ENCODE measurements around the gene PRCD. TPM values are rescaled to one million over a fixed set of nuclear protein-coding genes. Genes with fewer than 3 reads are reported as not detected.
"Not testable (repeated sequence)": the region's sequence is repeated elsewhere in the genome, so short reads cannot be mapped to it uniquely, and the experiment has no call there.

Gene PRCD
- total RNA-seq, 2 experiments from 2014 or later: not detected

- H3K27me3 Mint-ChIP-seq; H3K4me3 Mint-ChIP-seq; H3K9me3 Mint-ChIP-seq (ENCODE audit: low read depth); DNase-seq; ATAC-seq; H3K27ac Mint-ChIP-seq; H3K36me3 Mint-ChIP-seq: not testable (repeated sequence)
- H3K4me1 Mint-ChIP-seq: peaks cover 20% of the 10 kb centered on the region
- CTCF ChIA-PET: interaction anchor here (1.0 to 3.2 kb wide), 4 partner anchors 11 to 19 kb away, joined by 3 to 17 read pairs (median 3); partner anchors contain the start of gene CYGB
Measured at GRCh38 chr17:76527016-76527415, 12.8 kb upstream of the PRCD start.

- no peak overlapping the region for H3K27ac Mint-ChIP-seq
- no peaks in the 10 kb centered on the region for H3K9me3 Mint-ChIP-seq (ENCODE audit: low read depth)
- H3K4me3 Mint-ChIP-seq: no peak overlapping the region
- peak; percentile 31 for ATAC-seq
- no peaks in the 10 kb centered on the region for H3K36me3 Mint-ChIP-seq
- peak; percentile 58 for DNase-seq
- peaks cover 20% of the 10 kb centered on the region for H3K4me1 Mint-ChIP-seq
- peaks cover 4% of the 10 kb centered on the region for H3K27me3 Mint-ChIP-seq
- CTCF ChIA-PET: interaction anchor here (0.9 to 3.2 kb wide), 7 partner anchors 10 to 96 kb away, joined by 3 to 19 read pairs (median 3); partner anchors contain the start of gene CYGB
Measured at GRCh38 chr17:76527430-76528111, 12.3 kb upstream of the PRCD start.

GRCh38 chr17:76528156-76528527 is 11.7 kb upstream of the PRCD start:
- CTCF ChIA-PET: interaction anchor here (0.7 to 3.2 kb wide), 10 partner anchors 8 to 96 kb away, joined by 3 to 19 read pairs (median 3); partner anchors contain the start of gene CYGB
- DNase-seq (no peak), ATAC-seq (no peak)
- peaks cover 5% of the 10 kb centered on the region for H3K27me3 Mint-ChIP-seq
- peaks cover 16% of the 10 kb centered on the region for H3K4me1 Mint-ChIP-seq
- no peak overlapping the region for H3K4me3 Mint-ChIP-seq
- no peak overlapping the region for H3K27ac Mint-ChIP-seq
- no peaks in the 10 kb centered on the region for H3K9me3 Mint-ChIP-seq (ENCODE audit: low read depth)
- no peaks in the 10 kb centered on the region for H3K36me3 Mint-ChIP-seq

GRCh38 chr17:76528528-76529223 is 11.2 kb upstream of the PRCD start:
- DNase-seq (no peak), ATAC-seq (no peak)
- Mint-ChIP-seq H3K4me3 (no peak overlapping the region), H3K27me3 (peaks cover 5% of the 10 kb centered on the region), H3K4me1 (peaks cover 11% of the 10 kb centered on the region), H3K27ac (no peak overlapping the region), H3K36me3 (no peaks in the 10 kb centered on the region), H3K9me3 (ENCODE audit: low read depth) (no peaks in the 10 kb centered on the region)
- CTCF ChIA-PET: interaction anchor here (0.7 to 3.2 kb wide), 8 partner anchors 8 to 95 kb away, joined by 3 to 19 read pairs (median 4); no protein-coding TSS in a partner anchor

GRCh38 chr17:76529224-76530094 is 10.4 kb upstream of the PRCD start:
- no peak for DNase-seq
- Mint-ChIP-seq H3K36me3 (no peaks in the 10 kb centered on the region), H3K27ac (no peak overlapping the region), H3K4me1 (peaks cover 11% of the 10 kb centered on the region), H3K27me3 (peaks cover 4% of the 10 kb centered on the region), H3K9me3 (ENCODE audit: low read depth) (no peaks in the 10 kb centered on the region), H3K4me3 (no peak overlapping the region)
- CTCF ChIA-PET: interaction anchor here (1.0 to 3.2 kb wide), 5 partner anchors 16 to 94 kb away, joined by 3 to 19 read pairs (median 12); no protein-coding TSS in a partner anchor
- no peak for ATAC-seq

GRCh38 chr17:76530095-76530723 is 9.6 kb upstream of the PRCD start:
- Mint-ChIP-seq H3K27ac (no peak overlapping the region), H3K27me3 (peaks cover 3% of the 10 kb centered on the region), H3K36me3 (no peaks in the 10 kb centered on the region), H3K4me3 (no peak overlapping the region), H3K9me3 (ENCODE audit: low read depth) (no peaks in the 10 kb centered on the region), H3K4me1 (peaks cover 11% of the 10 kb centered on the region)
- no peak for ATAC-seq
- CTCF ChIA-PET: interaction anchor here (2.9 kb wide), 1 partner anchor 28 kb away, joined by 19 read pairs; no protein-coding TSS in a partner anchor
- DNase-seq: no peak

- no peaks in the 10 kb centered on the region for H3K36me3 Mint-ChIP-seq
- H3K4me1 Mint-ChIP-seq: peaks cover 11% of the 10 kb centered on the region
- DNase-seq: no peak
- no peaks in the 10 kb centered on the region for H3K9me3 Mint-ChIP-seq (ENCODE audit: low read depth)
- peaks cover 7% of the 10 kb centered on the region for H3K27me3 Mint-ChIP-seq
- no peak overlapping the region for H3K4me3 Mint-ChIP-seq
- no peak for ATAC-seq
- H3K27ac Mint-ChIP-seq: no peak overlapping the region
- CTCF ChIA-PET: no interaction called here
Measured at GRCh38 chr17:76530811-76531485, 8.9 kb upstream of the PRCD start.

- Mint-ChIP-seq H3K36me3 (no peaks in the 10 kb centered on the region), H3K9me3 (ENCODE audit: low read depth) (no peaks in the 10 kb centered on the region), H3K4me1 (peaks cover 11% of the 10 kb centered on the region), H3K27me3 (peaks cover 13% of the 10 kb centered on the region), H3K27ac (no peak overlapping the region), H3K4me3 (no peak overlapping the region)
- ATAC-seq (no peak), DNase-seq (no peak)
- CTCF ChIA-PET: no interaction called here
Measured at GRCh38 chr17:76531486-76532038, 8.3 kb upstream of the PRCD start.

GRCh38 chr17:76532072-76532651 is 7.7 kb upstream of the PRCD start:
- CTCF ChIA-PET: interaction anchor here (1.2 to 1.9 kb wide), 3 partner anchors 9 to 92 kb away, joined by 5 to 7 read pairs (median 7); no protein-coding TSS in a partner anchor
- Mint-ChIP-seq H3K9me3 (ENCODE audit: low read depth) (no peaks in the 10 kb centered on the region), H3K4me1 (peaks cover 10% of the 10 kb centered on the region), H3K4me3 (no peak overlapping the region), H3K27ac (no peak overlapping the region), H3K36me3 (no peaks in the 10 kb centered on the region), H3K27me3 (peaks cover 18% of the 10 kb centered on the region)
- no peak for DNase-seq
- ATAC-seq: no peak

GRCh38 chr17:76533640-76534359 is 6.0 kb upstream of the PRCD start:
- H3K9me3 Mint-ChIP-seq (ENCODE audit: low read depth); H3K27ac Mint-ChIP-seq; ATAC-seq; H3K4me1 Mint-ChIP-seq; H3K4me3 Mint-ChIP-seq; H3K36me3 Mint-ChIP-seq; DNase-seq: not testable (repeated sequence)
- H3K27me3 Mint-ChIP-seq: peaks cover 27% of the 10 kb centered on the region
- CTCF ChIA-PET: interaction anchor here (0.6 to 1.9 kb wide), 4 partner anchors 18 to 294 kb away, joined by 3 to 7 read pairs (median 4); no protein-coding TSS in a partner anchor
